ENCODE results near the gene PITHD1. TPM values are rescaled to one million over a fixed set of nuclear protein-coding genes. Genes with fewer than 3 reads are reported as not detected.
"Not testable (repeated sequence)": the region's sequence is repeated elsewhere in the genome, so short reads cannot be mapped to it uniquely, and the experiment has no call there.

Gene PITHD1
- polyA plus RNA-seq, 1 experiment: 33.7 TPM

DNA sequence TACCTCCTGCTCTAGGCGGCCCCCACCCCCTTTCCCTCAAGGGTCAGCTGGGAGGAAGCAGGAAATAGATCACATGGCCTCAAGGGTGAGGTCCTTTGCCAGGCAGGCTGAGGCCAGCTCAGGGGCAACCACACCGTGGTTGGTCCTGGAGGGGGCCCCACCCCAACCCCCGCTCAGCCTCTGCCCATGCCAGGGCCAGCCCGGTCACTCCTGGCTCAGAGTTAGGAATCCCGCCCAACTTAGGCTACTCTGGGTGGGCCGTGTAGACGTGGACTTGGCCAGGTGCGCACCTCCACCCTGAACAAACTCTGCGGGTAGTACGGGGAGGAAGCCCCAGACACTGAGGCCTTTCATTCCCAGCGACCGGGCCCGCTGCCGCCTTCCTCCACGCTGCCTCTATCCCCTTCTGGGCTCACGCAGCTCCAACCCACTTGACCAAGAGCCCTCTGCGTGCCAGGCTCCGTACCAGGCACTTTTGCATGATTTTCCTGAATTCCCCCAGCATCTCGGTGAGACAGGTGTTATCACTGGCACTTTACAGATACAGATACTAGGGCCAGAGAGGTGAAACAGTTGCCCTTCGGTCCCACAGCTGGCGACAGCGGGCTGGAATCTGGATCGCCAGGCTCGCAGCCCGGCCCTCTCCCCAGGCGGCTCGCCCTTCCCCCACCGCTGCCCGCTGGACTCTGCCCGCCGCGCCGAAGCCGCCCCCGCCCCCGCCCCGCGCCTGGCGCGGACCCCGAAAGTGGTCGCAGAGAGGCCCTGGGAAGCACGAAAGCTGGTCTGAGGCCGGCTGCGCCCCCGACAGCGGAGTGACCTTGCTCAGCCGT is 21.6 kb downstream of the PITHD1 start:
- H3K27me3 ChIP-seq (ENCODE audit: control insufficient read depth, insufficient read depth, low read length): no peaks in the 10 kb centered on the region
- peak overlapping the region; percentile 75 for H3K4me3 ChIP-seq (ENCODE audit: low read depth, low read length)
- POLR2A ChIA-PET: interaction anchor here (0.5 kb wide), 1 partner anchor 105 kb away, joined by 3 read pairs; no protein-coding TSS in a partner anchor
- DNase-seq (ENCODE audit: low read depth): no peak
- CTCF ChIA-PET: interaction anchor here (1.1 to 4.6 kb wide), 6 partner anchors 11 to 117 kb away, joined by 3 to 38 read pairs (median 8); no protein-coding TSS in a partner anchor
- TF ChIP-seq, protein P1, sequence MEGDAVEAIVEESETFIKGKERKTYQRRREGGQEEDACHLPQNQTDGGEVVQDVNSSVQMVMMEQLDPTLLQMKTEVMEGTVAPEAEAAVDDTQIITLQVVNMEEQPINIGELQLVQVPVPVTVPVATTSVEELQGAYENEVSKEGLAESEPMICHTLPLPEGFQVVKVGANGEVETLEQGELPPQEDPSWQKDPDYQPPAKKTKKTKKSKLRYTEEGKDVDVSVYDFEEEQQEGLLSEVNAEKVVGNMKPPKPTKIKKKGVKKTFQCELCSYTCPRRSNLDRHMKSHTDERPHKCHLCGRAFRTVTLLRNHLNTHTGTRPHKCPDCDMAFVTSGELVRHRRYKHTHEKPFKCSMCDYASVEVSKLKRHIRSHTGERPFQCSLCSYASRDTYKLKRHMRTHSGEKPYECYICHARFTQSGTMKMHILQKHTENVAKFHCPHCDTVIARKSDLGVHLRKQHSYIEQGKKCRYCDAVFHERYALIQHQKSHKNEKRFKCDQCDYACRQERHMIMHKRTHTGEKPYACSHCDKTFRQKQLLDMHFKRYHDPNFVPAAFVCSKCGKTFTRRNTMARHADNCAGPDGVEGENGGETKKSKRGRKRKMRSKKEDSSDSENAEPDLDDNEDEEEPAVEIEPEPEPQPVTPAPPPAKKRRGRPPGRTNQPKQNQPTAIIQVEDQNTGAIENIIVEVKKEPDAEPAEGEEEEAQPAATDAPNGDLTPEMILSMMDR (IDR thresholded peaks at IDR 0.05; ENCODE audit: insufficient read depth, low read depth, low read length): no peak
- peaks cover 6% of the 10 kb centered on the region for H3K36me3 ChIP-seq (ENCODE audit: control insufficient read depth, insufficient read depth, low read length)

DNA sequence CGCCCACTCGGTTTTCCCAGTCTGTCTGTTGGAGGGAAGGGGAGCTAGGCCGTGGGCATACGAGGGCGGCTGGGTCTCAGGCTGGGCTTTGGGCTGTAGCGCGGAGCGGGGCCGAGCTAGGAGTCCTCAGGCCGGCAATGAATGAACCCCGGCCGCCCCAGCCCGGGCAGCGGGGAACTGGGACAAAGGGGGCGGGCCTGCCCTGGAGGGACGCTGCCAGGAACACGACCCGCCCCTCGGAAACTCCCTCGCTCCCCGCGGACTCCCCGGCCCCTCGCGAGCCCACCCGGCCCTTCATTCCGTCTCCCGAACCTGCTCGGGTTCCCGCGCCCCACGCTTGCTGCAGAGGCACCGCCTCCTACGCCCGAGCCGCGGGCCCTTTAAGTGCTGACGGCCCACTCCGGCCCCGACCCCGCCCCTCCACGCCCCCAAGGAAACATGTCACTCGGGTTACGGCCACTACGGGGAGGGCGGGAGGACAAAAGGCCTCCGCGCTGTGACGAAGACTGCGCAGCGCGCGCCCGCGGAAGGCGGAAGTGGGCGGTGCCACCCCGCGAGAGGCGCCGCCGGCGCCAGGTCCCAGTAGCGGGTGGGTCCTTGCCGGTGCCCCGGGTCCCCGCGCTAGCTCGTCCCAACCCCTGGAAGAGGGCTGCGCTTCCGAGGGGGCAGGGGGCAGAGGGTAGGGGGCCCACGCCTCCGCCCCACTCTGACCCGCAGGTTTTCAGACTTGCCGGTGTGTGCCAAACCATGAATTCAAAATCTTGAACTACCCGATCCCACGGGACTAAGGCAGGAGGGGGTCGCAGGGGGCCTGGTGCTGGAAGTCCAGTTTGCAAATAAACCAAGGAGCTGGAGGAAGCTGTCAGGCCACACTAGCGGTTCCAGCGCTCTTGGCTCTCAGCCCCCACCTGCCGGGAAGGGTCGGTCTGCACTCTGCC is 22.5 kb downstream of the PITHD1 start, which contains the start of gene GALE:
Gene GALE, minus strand, starts transcription at position 355 of the 938 bp plus-strand sequence. CDS start 1,747 bp downstream, outside the sequence.
- peak within 1 kb of the TSS; percentile 75 for H3K4me3 ChIP-seq (ENCODE audit: low read depth, low read length)
- H3K36me3 ChIP-seq (ENCODE audit: control insufficient read depth, insufficient read depth, low read length): peaks cover 6% of the 10 kb centered on the region
- TF ChIP-seq, protein P1 (IDR thresholded peaks at IDR 0.05; ENCODE audit: insufficient read depth, low read depth, low read length): no peak
- DNase-seq (ENCODE audit: low read depth): peak; percentile 60
- H3K27me3 ChIP-seq (ENCODE audit: control insufficient read depth, insufficient read depth, low read length): no peaks in the 10 kb centered on the region
- ChIA-PET POLR2A (no interaction called here), CTCF (interaction anchor here (1.0 to 4.6 kb wide), 6 partner anchors 10 to 116 kb away, joined by 3 to 38 read pairs (median 5); partner anchors contain the start of gene FUCA1)

DNA sequence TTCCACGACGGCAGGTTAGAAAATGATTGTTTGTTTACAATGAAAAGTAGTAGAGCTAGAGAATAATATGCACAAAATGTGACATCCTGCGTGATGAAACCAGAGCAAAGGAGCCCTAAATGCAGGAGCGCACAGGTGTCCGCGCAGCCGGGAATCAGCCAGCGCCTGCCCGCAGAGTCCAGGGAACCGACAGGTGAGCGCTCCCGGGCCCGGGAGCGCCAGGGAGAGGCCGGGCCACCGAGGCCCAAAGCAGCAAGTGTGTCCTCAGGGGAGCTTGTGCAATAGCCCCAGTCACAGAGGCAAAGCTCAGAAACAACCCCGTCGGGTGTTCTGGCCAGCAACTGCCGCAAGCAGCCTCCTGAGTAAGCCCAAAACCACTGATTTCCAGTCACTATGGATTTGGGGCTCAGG is 23.1 kb downstream of the PITHD1 start:
- ChIA-PET POLR2A (no interaction called here), CTCF (interaction anchor here (1.0 to 4.6 kb wide), 6 partner anchors 9 to 115 kb away, joined by 3 to 38 read pairs (median 5); partner anchors contain the start of gene FUCA1)
- peaks cover 4% of the 10 kb centered on the region for H3K36me3 ChIP-seq (ENCODE audit: control insufficient read depth, insufficient read depth, low read length)
- no peak for DNase-seq (ENCODE audit: low read depth)
- TF ChIP-seq, protein P1 (IDR thresholded peaks at IDR 0.05; ENCODE audit: insufficient read depth, low read depth, low read length): no peak
- H3K27me3 ChIP-seq (ENCODE audit: control insufficient read depth, insufficient read depth, low read length): no peaks in the 10 kb centered on the region
- H3K4me3 ChIP-seq (ENCODE audit: low read depth, low read length): peak overlapping the region; percentile 75

DNA sequence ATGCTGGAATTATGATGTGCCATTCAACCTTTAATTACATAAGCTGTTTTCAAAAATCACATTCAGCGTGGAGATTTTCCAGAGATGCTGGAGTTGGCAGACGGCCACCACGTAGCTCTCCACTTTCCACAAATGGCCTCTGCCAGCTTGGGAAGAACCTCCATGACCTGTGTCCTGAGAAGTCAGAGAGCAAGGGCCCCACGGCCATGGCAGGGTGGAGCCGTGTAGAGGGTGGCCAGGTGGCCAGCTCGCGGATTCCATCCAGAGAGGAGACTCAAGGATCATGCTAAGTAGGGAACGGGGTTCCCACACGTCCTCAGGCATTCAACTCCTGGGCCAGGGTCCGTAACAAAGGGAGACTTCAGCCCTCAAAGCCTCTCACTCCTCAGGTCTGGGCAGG is 23.7 kb downstream of the PITHD1 start:
- ChIA-PET POLR2A (no interaction called here), CTCF (interaction anchor here (1.2 to 4.6 kb wide), 5 partner anchors 9 to 115 kb away, joined by 3 to 38 read pairs (median 6); partner anchors contain the start of gene FUCA1)
- H3K4me3 ChIP-seq (ENCODE audit: low read depth, low read length): no peak overlapping the region
- H3K27me3 ChIP-seq (ENCODE audit: control insufficient read depth, insufficient read depth, low read length): no peaks in the 10 kb centered on the region
- peaks cover 3% of the 10 kb centered on the region for H3K36me3 ChIP-seq (ENCODE audit: control insufficient read depth, insufficient read depth, low read length)
- TF ChIP-seq, protein P1 (IDR thresholded peaks at IDR 0.05; ENCODE audit: insufficient read depth, low read depth, low read length): no peak
- DNase-seq (ENCODE audit: low read depth): no peak

DNA sequence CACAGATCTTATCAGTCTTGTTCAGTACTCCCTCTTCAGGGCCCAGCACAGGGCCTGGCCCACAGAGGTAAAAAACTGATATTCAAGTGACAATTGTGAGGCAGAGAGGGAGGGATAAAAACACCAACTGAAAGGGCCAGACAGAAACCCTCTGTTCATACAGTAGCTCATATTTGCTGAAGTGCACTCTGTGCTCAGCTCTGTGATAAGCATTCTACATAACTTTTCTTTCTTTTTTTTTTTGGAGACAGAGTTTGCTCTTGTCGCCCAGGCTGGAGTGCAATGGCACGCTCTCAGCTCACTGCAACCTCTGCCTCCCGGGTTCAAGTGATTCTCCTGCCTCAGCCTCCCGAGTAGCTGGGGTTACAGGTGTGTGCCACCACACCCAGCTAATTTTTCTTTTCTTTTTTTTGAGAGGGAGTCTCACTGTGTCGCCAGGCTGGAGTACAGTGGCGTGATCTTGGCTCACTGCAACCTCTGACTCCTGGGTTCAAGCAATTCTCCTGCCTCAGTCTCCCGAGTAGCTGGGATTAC is 24.7 kb downstream of the PITHD1 start:
- CTCF ChIA-PET: interaction anchor here (0.6 to 4.6 kb wide), 4 partner anchors 8 to 66 kb away, joined by 3 to 38 read pairs (median 5); partner anchors contain the start of gene FUCA1
- POLR2A ChIA-PET; DNase-seq (ENCODE audit: low read depth); H3K4me3 ChIP-seq (ENCODE audit: low read depth, low read length); H3K27me3 ChIP-seq (ENCODE audit: control insufficient read depth, insufficient read depth, low read length); H3K36me3 ChIP-seq (ENCODE audit: control insufficient read depth, insufficient read depth, low read length): not testable (repeated sequence)

Measured in BJ (cell line).